Heart left ventricle (tissue), 13 donors: Measurements from ENCODE around the gene NTRK2.

Experiments
- POLR2A ChIP-seq, 2 donors: fragments of 450-650 bp; IDR thresholded peaks; one replicate each; pipeline ENCODE4 v1.6.1; 2017; ENCODE audit warnings: antibody characterized with exemption in 2 of 2, mild to moderate bottlenecking in 2 of 2, moderate library complexity in 2 of 2
- TF ChIP-seq, protein P1 (sequence below), 12 donors: fragments of 200-600 bp; sonication (generic) in 4 of 12; IDR thresholded peaks; one replicate each; pipeline versions ENCODE4 v1.5.0 to v1.8.0; 2018 to 2022; ENCODE audit warnings: antibody characterized with exemption in 12 of 12, mild to moderate bottlenecking in 5 of 12
- donor health status: ischemic (EF 13 %, LVEDD 7.1; RV severe dilation, severe dysfunction).
- donor health status: DM: no; HTN: yes; CAD: no.
- donor health status: DM: no; HTN: no; CAD: no.
- donor health status: ischemic (EF 25% LVEDD 6.9; RV normal size, moderate dysfunction).
- donor health status: ischemic (EF 25% LVEDD 5.7; RV mildly dilated, moderate dysfunction).
- donor health status: ischemic (EF 35%, LVEDD 5.7; RV mildly dilated, moderate dysfunction).
- donor health status: nonischemic (EF 11% LVEDD 7.7; RV severe dilation, severe dysfunction).
- donor health status: DM: yes; HTN: yes; CAD: no.
- donor health status: PGD.
- donor health status: ischemic (EF 29% LVEDD 5.4; RV normal size, mild dysfunction).
- donor health status: nonischemic (EF 23%, LVEDD 6.1; RV moderate dilation, normal function).

DNA sequence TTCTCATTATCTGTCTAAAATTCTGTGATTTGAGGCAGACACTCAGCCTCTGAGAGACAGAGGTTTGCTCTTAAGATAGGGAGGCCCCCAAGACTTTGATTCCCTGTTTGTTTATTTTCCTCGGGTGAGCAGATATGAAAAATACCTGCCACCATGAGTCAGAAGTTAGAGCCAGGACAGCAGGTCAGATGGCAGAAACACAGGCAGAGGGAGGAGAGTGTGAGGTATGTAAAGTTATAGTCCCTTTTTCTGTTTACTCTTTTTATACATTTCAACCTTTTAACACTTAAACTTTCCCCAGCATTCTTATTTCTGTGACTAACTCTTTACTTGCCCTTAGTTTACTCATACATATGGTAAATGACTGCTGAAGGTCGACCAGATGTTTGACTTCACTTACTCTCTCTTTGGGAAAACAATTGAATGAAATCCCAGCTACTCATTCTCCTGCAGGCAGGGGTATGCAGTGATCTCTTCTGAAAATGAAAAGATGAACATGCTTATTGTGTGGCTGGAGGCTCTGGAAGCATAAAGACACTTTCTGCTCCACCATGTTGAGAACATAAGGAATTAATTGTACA lies 383.8 kb downstream of the NTRK2 start:
- TF ChIP-seq, protein P1, sequence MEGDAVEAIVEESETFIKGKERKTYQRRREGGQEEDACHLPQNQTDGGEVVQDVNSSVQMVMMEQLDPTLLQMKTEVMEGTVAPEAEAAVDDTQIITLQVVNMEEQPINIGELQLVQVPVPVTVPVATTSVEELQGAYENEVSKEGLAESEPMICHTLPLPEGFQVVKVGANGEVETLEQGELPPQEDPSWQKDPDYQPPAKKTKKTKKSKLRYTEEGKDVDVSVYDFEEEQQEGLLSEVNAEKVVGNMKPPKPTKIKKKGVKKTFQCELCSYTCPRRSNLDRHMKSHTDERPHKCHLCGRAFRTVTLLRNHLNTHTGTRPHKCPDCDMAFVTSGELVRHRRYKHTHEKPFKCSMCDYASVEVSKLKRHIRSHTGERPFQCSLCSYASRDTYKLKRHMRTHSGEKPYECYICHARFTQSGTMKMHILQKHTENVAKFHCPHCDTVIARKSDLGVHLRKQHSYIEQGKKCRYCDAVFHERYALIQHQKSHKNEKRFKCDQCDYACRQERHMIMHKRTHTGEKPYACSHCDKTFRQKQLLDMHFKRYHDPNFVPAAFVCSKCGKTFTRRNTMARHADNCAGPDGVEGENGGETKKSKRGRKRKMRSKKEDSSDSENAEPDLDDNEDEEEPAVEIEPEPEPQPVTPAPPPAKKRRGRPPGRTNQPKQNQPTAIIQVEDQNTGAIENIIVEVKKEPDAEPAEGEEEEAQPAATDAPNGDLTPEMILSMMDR (IDR thresholded peaks at IDR 0.05) = no peak
- no peak for TF ChIP-seq POLR2A (IDR thresholded peaks at IDR 0.05)
